GM23338 (cell line): ENCODE data around the gene RHOD.

Source experiments
- CTCF ChIP-seq, 2 experiments: fragments of 200-600 bp in 1 of 2; sonication (generic) in 1 of 2; conservative IDR thresholded peaks; 2 replicates each; pipeline versions ENCODE4 v1.5.1 to v1.6.1; 2016 to 2017; ENCODE audit warnings: antibody characterized with exemption in 2 of 2, low read depth in 2 of 2, mild to moderate bottlenecking in 2 of 2, moderate library complexity in 1 of 2
- EZH2 ChIP-seq: fragments of 200-600 bp; sonication (generic); IDR thresholded peaks from one replicate; pipeline ENCODE4 v1.8.0; 2017; ENCODE audit warnings: antibody characterized with exemption, mild to moderate bottlenecking, low read depth; ENCODE audit not compliant: unreplicated experiment
- JUNB ChIP-seq: IDR thresholded peaks from one replicate; pipeline ENCODE4 v1.6.1; 2016; ENCODE audit warnings: antibody characterized with exemption; ENCODE audit not compliant: unreplicated experiment
- POLR2AphosphoS5 ChIP-seq: IDR thresholded peaks from 2 replicates; pipeline ENCODE4 v1.6.1; 2016; ENCODE audit warnings: antibody characterized with exemption, low read depth

GRCh38 chr11:67024966-67025365 is 31.7 kb upstream of the RHOD start:
- TF ChIP-seq CTCF (conservative IDR thresholded peaks at IDR 0.05; ENCODE audit: low read depth in 2 of 2), result no peak
- TF ChIP-seq JUNB, result no peak
- TF ChIP-seq POLR2AphosphoS5, result no peak
- TF ChIP-seq EZH2, result no peak
